ENCODE results near the gene FOXP3. TPM values are rescaled to one million over a fixed set of nuclear protein-coding genes. Genes with fewer than 3 reads are reported as not detected.

The FOXP3 gene
- total RNA-seq, 1 donor from 2014 or later: 0.71 TPM

DNA sequence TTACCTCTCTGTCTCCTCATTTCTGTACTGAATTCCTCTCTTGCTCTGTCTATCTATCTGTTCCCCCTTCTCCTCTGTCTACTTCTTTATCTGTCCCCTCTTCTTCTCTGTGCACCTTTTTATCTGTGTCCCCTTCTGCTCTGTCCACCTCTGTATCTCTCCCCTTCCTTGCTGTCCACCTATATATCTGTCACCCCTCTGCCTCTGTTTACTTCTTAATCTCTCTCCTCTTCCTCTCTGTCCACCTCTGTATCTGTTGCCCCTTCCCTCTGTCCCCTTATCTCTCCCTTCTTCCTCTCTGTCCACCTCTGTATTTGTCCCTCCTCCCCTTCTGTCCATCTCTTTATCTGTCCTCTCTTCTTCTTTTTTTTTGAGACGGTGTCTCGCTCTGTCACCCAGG lies 20.3 kb downstream of the FOXP3 start:
- no peaks in the 10 kb centered on the region for H3K36me3 ChIP-seq (ENCODE audit: control insufficient read depth, insufficient read depth, low read length)
- DNase-seq (ENCODE audit: low read depth): no peak
- TF ChIP-seq, protein P1, sequence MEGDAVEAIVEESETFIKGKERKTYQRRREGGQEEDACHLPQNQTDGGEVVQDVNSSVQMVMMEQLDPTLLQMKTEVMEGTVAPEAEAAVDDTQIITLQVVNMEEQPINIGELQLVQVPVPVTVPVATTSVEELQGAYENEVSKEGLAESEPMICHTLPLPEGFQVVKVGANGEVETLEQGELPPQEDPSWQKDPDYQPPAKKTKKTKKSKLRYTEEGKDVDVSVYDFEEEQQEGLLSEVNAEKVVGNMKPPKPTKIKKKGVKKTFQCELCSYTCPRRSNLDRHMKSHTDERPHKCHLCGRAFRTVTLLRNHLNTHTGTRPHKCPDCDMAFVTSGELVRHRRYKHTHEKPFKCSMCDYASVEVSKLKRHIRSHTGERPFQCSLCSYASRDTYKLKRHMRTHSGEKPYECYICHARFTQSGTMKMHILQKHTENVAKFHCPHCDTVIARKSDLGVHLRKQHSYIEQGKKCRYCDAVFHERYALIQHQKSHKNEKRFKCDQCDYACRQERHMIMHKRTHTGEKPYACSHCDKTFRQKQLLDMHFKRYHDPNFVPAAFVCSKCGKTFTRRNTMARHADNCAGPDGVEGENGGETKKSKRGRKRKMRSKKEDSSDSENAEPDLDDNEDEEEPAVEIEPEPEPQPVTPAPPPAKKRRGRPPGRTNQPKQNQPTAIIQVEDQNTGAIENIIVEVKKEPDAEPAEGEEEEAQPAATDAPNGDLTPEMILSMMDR (IDR thresholded peaks at IDR 0.05; ENCODE audit: insufficient read depth, low read length, poor library complexity, severe bottlenecking): no peak
- H3K27me3 ChIP-seq (ENCODE audit: control insufficient read depth, insufficient read depth, low read length): no peaks in the 10 kb centered on the region
- H3K4me3 ChIP-seq (ENCODE audit: low read depth, low read length): no peak overlapping the region

DNA sequence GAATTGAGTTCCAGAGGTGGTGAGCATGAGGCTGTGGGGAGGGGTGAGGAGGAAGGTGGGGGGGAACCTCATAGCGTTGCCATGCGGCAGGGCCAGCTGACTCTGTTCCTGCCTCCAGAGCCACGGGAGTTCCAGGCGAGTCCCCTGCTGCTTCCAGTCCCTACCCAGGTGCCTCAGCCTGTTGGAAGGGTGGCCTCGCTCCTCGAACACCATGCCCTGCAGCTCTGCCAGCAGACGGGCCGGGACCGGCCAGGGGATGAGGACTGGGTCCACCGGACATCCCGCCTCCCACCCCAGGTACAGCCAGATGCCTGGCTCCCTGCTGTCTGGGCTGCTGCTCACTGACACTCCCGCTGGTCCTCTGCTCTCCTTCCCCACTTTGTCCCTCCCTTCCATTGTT lies 21.3 kb downstream of the FOXP3 start:
- Histone ChIP-seq H3K36me3 (ENCODE audit: control insufficient read depth, insufficient read depth, low read length) (no peaks in the 10 kb centered on the region), H3K4me3 (ENCODE audit: low read depth, low read length) (no peak overlapping the region), H3K27me3 (ENCODE audit: control insufficient read depth, insufficient read depth, low read length) (no peaks in the 10 kb centered on the region)
- DNase-seq (ENCODE audit: low read depth): no peak
- TF ChIP-seq, protein P1 (IDR thresholded peaks at IDR 0.05; ENCODE audit: insufficient read depth, low read length, poor library complexity, severe bottlenecking): no peak

DNA sequence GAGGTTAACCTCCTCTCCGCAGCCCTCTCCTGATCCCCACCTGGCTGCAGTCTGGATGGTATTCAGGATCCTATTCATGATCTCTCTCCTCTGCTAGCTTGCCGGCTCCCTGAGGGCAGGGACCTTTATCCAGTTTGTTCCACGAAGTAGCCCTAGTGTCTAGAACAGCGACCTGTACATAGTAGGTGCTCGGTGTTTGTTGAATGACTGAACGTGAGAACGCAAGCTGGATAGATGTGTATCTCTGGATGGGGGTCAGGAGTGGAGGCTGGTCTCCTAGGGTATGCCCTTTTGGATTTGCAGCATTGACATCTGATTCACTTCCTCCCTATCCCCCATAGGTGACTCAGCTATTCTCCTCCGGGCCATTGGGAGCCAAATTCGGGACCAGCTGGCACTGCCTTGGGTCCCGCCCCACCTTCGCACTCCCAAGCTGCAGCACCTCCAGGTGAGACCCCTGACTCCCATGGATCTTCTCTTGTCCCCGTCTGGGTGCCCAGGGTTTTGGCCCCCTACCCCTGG lies 21.9 kb downstream of the FOXP3 start:
- TF ChIP-seq, protein P1 (IDR thresholded peaks at IDR 0.05; ENCODE audit: insufficient read depth, low read length, poor library complexity, severe bottlenecking): no peak
- Histone ChIP-seq H3K27me3 (ENCODE audit: control insufficient read depth, insufficient read depth, low read length) (no peaks in the 10 kb centered on the region), H3K36me3 (ENCODE audit: control insufficient read depth, insufficient read depth, low read length) (no peaks in the 10 kb centered on the region), H3K4me3 (ENCODE audit: low read depth, low read length) (no peak overlapping the region)
- no peak for DNase-seq (ENCODE audit: low read depth)

DNA sequence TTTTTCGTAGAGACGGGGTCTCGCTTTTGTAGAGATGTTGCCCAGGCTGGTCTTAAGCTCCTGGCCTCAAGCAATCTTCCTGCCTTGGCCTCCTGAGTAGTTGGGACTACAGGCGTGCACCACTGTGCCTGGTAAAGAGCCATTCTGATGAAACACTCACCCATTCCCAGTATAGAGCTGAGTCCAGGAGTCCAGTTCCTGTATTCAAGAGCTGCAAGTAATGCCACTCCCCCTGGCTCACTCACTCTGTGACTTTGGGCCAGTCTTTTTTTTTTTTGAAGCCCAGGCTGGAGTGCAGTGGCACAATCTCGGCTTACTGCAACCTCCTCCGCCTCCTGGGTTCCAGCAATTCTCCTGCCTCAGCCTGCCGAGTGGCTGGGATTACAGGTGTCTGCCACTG lies 25.8 kb downstream of the FOXP3 start:
- Histone ChIP-seq H3K4me3 (ENCODE audit: low read depth, low read length) (no peak overlapping the region), H3K36me3 (ENCODE audit: control insufficient read depth, insufficient read depth, low read length) (no peaks in the 10 kb centered on the region), H3K27me3 (ENCODE audit: control insufficient read depth, insufficient read depth, low read length) (no peaks in the 10 kb centered on the region)
- TF ChIP-seq, protein P1 (IDR thresholded peaks at IDR 0.05; ENCODE audit: insufficient read depth, low read length, poor library complexity, severe bottlenecking): no peak
- DNase-seq (ENCODE audit: low read depth): no peak

DNA sequence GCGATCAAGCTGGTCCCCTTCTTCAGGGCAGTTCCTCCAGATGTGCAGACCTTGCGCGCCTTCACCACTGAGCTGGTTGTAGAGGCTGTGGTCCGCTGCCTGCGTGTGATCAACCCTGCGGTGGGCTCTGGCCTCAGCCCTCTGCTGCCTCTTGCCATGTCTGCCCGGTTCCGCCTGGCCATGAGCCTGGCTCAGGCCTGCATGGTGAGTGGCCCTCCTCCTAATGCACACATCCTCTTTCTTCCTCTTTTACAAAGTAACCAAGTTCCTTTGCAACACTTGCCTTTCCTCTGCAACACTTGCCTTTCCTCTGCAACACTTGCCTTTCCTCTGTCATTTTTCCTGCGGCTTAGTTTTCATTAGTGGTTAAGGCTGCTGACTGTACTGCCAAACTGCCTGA lies 27.4 kb downstream of the FOXP3 start:
- Histone ChIP-seq H3K36me3 (ENCODE audit: control insufficient read depth, insufficient read depth, low read length) (no peaks in the 10 kb centered on the region), H3K4me3 (ENCODE audit: low read depth, low read length) (no peak overlapping the region), H3K27me3 (ENCODE audit: control insufficient read depth, insufficient read depth, low read length) (no peaks in the 10 kb centered on the region)
- no peak for DNase-seq (ENCODE audit: low read depth)
- TF ChIP-seq, protein P1 (IDR thresholded peaks at IDR 0.05; ENCODE audit: insufficient read depth, low read length, poor library complexity, severe bottlenecking): no peak

DNA sequence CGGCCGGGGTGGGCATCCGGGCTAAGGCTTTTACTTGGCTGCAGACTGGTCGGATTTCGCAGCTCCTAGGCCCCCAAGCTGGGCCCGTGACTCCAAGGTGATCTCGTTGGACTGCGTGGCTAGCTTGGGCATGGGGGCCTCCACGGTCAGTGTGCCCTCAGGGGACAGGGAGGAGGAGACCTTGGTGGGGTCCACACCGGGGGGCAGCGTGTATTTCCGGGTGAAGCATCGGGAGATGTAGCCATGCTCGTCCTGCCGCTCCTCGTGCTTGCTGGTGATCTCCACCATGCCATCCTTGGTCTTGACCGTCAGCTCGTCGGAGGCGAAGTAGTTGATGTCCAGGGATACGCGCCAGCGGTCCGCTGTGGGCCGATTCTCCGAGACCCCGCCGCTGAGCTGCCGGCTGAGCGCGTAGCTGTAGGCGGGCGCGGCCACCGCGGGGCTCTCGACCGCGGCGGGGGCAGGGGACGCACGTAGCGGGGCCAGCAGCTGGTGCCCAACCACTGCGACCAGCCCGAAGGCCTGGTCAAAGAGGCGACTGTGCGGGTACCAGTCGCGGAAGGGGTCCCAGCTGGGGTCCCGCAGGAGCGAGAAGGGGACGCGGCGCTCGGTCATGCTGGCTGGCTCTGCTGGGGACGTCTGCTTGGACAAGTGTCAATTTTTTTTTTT lies 30.5 kb downstream of the FOXP3 start:
- Histone ChIP-seq H3K4me3 (ENCODE audit: low read depth, low read length) (no peak overlapping the region), H3K27me3 (ENCODE audit: control insufficient read depth, insufficient read depth, low read length) (no peaks in the 10 kb centered on the region), H3K36me3 (ENCODE audit: control insufficient read depth, insufficient read depth, low read length) (no peaks in the 10 kb centered on the region)
- no peak for DNase-seq (ENCODE audit: low read depth)
- TF ChIP-seq, protein P1 (IDR thresholded peaks at IDR 0.05; ENCODE audit: insufficient read depth, low read length, poor library complexity, severe bottlenecking): no peak
